H1 (cell line): Measurements from ENCODE around the gene MAPKAP1. TPM values are rescaled to one million over a fixed set of nuclear protein-coding genes. Genes with fewer than 3 reads are reported as not detected.

Source experiments
- BCL11A ChIP-seq, 2 experiments: IDR thresholded peaks; one replicate each; pipeline ENCODE4 v1.6.1; 2011; ENCODE audit warnings: low read depth in 2 of 2, low read length in 2 of 2, mild to moderate bottlenecking in 2 of 2
- CBX8 ChIP-seq: fragments of 300-800, 300-1000 bp; sonication (generic); IDR thresholded peaks from 2 replicates; pipeline ENCODE4 v1.7.1; 2016; ENCODE audit warnings: low read depth, low read length, borderline replicate concordance
- KDM1A ChIP-seq: fragments of 200-600, 300-600 bp; sonication (generic); IDR thresholded peaks from 2 replicates; pipeline ENCODE4 v1.7.1; 2016; ENCODE audit warnings: mild to moderate bottlenecking, low read length, borderline replicate concordance
- polyA plus RNA-seq, 7 experiments: library from polyadenylated mRNA; depleted of rRNA in 3 of 7; stranded (reverse) in 5 of 7; unstranded in 2 of 7; fragments of >200 nt in 5 of 7; fragments of 200-250 nt in 2 of 7; gene quantifications; 1 replicate in 5 of 7; 2 replicates in 1 of 7; 4 replicates in 1 of 7; pipeline versions ENCODE4 v1.2.1 to v1.2.3, GENCODE V29; 2011 to 2013; ENCODE audit warnings: missing spikeins in 2 of 7, mixed read lengths in 2 of 7
- total RNA-seq: library from RNA; stranded (reverse); fragmentation: NEBNext Ultra II Directional; extraction: Animal tissue kit (Norgen Biotek cat#: 25700); gene quantifications from 2 replicates; pipeline ENCODE4 v1.2.1, GENCODE V29; 2021
- TF ChIP-seq, protein P1 (sequence below): fragments of 300-600 bp; sonication (generic); IDR thresholded peaks from 2 replicates; pipeline ENCODE4 v1.7.1; 2012; ENCODE audit warnings: low read length, moderate library complexity, mild to moderate bottlenecking, inconsistent platforms; ENCODE audit not compliant: insufficient replicate concordance
- TF ChIP-seq, protein P2 (sequence below): IDR thresholded peaks from 2 replicates; pipeline ENCODE4 v1.6.1; 2012; ENCODE audit warnings: inconsistent platforms

The MAPKAP1 gene
- total and polyA plus RNA-seq, 2 of the 8 experiments (the other 6 are each of a cell fraction or from before 2014, with no cell fraction given), result 79.2 to 140 TPM

DNA sequence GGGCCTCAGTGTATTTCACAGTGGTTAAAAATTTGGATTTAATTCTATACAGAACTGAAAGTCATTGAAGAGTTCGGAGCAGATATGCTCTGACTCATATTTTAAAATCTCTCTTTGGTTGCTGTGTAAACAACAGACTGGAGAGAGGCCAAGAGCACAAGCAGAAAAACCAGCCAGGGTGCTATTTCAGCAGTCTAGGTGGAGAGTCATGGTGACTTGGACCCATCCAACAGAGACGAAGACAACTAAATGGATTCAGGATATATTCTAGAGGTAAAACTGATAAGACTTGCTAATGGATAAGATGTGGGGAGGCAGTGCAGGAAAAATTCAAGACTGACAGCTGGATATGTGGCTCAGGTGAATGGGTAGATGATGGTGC, 168.9 kb downstream of the MAPKAP1 start (continued):
- no peak for TF ChIP-seq KDM1A
- no peak for TF ChIP-seq CBX8
- TF ChIP-seq, protein P1, sequence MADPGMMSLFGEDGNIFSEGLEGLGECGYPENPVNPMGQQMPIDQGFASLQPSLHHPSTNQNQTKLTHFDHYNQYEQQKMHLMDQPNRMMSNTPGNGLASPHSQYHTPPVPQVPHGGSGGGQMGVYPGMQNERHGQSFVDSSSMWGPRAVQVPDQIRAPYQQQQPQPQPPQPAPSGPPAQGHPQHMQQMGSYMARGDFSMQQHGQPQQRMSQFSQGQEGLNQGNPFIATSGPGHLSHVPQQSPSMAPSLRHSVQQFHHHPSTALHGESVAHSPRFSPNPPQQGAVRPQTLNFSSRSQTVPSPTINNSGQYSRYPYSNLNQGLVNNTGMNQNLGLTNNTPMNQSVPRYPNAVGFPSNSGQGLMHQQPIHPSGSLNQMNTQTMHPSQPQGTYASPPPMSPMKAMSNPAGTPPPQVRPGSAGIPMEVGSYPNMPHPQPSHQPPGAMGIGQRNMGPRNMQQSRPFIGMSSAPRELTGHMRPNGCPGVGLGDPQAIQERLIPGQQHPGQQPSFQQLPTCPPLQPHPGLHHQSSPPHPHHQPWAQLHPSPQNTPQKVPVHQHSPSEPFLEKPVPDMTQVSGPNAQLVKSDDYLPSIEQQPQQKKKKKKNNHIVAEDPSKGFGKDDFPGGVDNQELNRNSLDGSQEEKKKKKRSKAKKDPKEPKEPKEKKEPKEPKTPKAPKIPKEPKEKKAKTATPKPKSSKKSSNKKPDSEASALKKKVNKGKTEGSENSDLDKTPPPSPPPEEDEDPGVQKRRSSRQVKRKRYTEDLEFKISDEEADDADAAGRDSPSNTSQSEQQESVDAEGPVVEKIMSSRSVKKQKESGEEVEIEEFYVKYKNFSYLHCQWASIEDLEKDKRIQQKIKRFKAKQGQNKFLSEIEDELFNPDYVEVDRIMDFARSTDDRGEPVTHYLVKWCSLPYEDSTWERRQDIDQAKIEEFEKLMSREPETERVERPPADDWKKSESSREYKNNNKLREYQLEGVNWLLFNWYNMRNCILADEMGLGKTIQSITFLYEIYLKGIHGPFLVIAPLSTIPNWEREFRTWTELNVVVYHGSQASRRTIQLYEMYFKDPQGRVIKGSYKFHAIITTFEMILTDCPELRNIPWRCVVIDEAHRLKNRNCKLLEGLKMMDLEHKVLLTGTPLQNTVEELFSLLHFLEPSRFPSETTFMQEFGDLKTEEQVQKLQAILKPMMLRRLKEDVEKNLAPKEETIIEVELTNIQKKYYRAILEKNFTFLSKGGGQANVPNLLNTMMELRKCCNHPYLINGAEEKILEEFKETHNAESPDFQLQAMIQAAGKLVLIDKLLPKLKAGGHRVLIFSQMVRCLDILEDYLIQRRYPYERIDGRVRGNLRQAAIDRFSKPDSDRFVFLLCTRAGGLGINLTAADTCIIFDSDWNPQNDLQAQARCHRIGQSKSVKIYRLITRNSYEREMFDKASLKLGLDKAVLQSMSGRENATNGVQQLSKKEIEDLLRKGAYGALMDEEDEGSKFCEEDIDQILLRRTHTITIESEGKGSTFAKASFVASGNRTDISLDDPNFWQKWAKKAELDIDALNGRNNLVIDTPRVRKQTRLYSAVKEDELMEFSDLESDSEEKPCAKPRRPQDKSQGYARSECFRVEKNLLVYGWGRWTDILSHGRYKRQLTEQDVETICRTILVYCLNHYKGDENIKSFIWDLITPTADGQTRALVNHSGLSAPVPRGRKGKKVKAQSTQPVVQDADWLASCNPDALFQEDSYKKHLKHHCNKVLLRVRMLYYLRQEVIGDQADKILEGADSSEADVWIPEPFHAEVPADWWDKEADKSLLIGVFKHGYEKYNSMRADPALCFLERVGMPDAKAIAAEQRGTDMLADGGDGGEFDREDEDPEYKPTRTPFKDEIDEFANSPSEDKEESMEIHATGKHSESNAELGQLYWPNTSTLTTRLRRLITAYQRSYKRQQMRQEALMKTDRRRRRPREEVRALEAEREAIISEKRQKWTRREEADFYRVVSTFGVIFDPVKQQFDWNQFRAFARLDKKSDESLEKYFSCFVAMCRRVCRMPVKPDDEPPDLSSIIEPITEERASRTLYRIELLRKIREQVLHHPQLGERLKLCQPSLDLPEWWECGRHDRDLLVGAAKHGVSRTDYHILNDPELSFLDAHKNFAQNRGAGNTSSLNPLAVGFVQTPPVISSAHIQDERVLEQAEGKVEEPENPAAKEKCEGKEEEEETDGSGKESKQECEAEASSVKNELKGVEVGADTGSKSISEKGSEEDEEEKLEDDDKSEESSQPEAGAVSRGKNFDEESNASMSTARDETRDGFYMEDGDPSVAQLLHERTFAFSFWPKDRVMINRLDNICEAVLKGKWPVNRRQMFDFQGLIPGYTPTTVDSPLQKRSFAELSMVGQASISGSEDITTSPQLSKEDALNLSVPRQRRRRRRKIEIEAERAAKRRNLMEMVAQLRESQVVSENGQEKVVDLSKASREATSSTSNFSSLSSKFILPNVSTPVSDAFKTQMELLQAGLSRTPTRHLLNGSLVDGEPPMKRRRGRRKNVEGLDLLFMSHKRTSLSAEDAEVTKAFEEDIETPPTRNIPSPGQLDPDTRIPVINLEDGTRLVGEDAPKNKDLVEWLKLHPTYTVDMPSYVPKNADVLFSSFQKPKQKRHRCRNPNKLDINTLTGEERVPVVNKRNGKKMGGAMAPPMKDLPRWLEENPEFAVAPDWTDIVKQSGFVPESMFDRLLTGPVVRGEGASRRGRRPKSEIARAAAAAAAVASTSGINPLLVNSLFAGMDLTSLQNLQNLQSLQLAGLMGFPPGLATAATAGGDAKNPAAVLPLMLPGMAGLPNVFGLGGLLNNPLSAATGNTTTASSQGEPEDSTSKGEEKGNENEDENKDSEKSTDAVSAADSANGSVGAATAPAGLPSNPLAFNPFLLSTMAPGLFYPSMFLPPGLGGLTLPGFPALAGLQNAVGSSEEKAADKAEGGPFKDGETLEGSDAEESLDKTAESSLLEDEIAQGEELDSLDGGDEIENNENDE, result no peak
- TF ChIP-seq, protein P2, sequence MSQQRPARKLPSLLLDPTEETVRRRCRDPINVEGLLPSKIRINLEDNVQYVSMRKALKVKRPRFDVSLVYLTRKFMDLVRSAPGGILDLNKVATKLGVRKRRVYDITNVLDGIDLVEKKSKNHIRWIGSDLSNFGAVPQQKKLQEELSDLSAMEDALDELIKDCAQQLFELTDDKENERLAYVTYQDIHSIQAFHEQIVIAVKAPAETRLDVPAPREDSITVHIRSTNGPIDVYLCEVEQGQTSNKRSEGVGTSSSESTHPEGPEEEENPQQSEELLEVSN, result no peak
- TF ChIP-seq BCL11A (IDR thresholded peaks at IDR 0.05; ENCODE audit: low read depth in 2 of 2, low read length in 2 of 2), result no peak
